NCI-H345 treated with DMSO at 0.1 percent for 48 hours (cell line): ENCODE data around the gene GRID2IP.
"Not testable (repeated sequence)": the region's sequence is repeated elsewhere in the genome, so short reads cannot be mapped to it uniquely, and the experiment has no call there.

Experiments
- DNase-seq: peaks from one replicate; lab custom pipeline; 2025; ENCODE audit not compliant: unreplicated experiment; lab: John Stamatoyannopoulos, UW

GRID2IP gene

GRCh38 chr7:6495597-6496262 is 55.5 kb downstream of the GRID2IP start:
- no peak for DNase-seq

GRCh38 chr7:6494365-6494764 is 56.9 kb downstream of the GRID2IP start:
- no peak for DNase-seq

GRCh38 chr7:6491194-6491593 is 60.1 kb downstream of the GRID2IP start:
- DNase-seq: no peak

GRCh38 chr7:6489612-6490011 is 61.6 kb downstream of the GRID2IP start:
- DNase-seq: no peak

- DNase-seq: no peak
Measured at GRCh38 chr7:6487184-6487545, 64.1 kb downstream of the GRID2IP start.

GRCh38 chr7:6486438-6487183 is 64.7 kb downstream of the GRID2IP start:
- DNase-seq: no peak

- no peak for DNase-seq
Measured at GRCh38 chr7:6482743-6483119, 68.5 kb downstream of the GRID2IP start.

- no peak for DNase-seq
Measured at GRCh38 chr7:6482307-6482706, 69.0 kb downstream of the GRID2IP start.

GRCh38 chr7:6481445-6481844 is 69.8 kb downstream of the GRID2IP start:
- DNase-seq: no peak

GRCh38 chr7:6480323-6480660 is 71.0 kb downstream of the GRID2IP start:
- DNase-seq: no peak

GRCh38 chr7:6479067-6479466 is 72.2 kb downstream of the GRID2IP start:
- no peak for DNase-seq

GRCh38 chr7:6478186-6478585 is 73.1 kb downstream of the GRID2IP start:
- DNase-seq: no peak

GRCh38 chr7:6477318-6477660 is 74.0 kb downstream of the GRID2IP start:
- DNase-seq: no peak

- no peak for DNase-seq
Measured at GRCh38 chr7:6476596-6477317, 74.5 kb downstream of the GRID2IP start.

- DNase-seq: no peak
Measured at GRCh38 chr7:6475433-6476186, 75.7 kb downstream of the GRID2IP start.

GRCh38 chr7:6465862-6466261 is 85.4 kb downstream of the GRID2IP start:
- DNase-seq: no peak

- not testable (repeated sequence) for DNase-seq
Measured at GRCh38 chr7:6463609-6464008, 87.7 kb downstream of the GRID2IP start.

GRCh38 chr7:6461946-6462550 is 89.2 kb downstream of the GRID2IP start:
- DNase-seq: no peak

GRCh38 chr7:6460990-6461584 is 90.2 kb downstream of the GRID2IP start:
- no peak for DNase-seq

GRCh38 chr7:6460303-6460702 is 91.0 kb downstream of the GRID2IP start:
- no peak for DNase-seq

GRCh38 chr7:6458676-6459075 is 92.6 kb downstream of the GRID2IP start:
- not testable (repeated sequence) for DNase-seq
